Kidney epithelial cell (primary cell): Measurements from ENCODE around the gene RAB37. TPM values are rescaled to one million over a fixed set of nuclear protein-coding genes. Genes with fewer than 3 reads are reported as not detected.

Experiments
- DNase-seq: peaks from one replicate; pipeline ENCODE4 v3.0.0-alpha.2; 2010; ENCODE audit warnings: low read depth
- H3K27me3 ChIP-seq: 2 replicates; pipeline ENCODE4 v1.6.0; 2011; ENCODE audit warnings: low read length; ENCODE audit not compliant: control insufficient read depth, insufficient read depth
- H3K36me3 ChIP-seq: 2 replicates; pipeline ENCODE4 v1.5.1; 2011; ENCODE audit warnings: low read length; ENCODE audit not compliant: control insufficient read depth, insufficient read depth
- H3K4me3 ChIP-seq: 2 replicates; pipeline ENCODE4 v1.5.1; 2011; ENCODE audit warnings: low read depth, mild to moderate bottlenecking, control low read depth, low read length
- total RNA-seq: library from RNA; depleted of rRNA; stranded (reverse); fragments of >200 nt; gene quantifications from 2 replicates; pipeline ENCODE4 v1.2.3, GENCODE V29; 2015
- TF ChIP-seq, protein P1 (sequence below): IDR thresholded peaks from 2 replicates; pipeline ENCODE4 v1.5.1; 2011; ENCODE audit warnings: mild to moderate bottlenecking, moderate library complexity, low read length, control low read depth, inconsistent platforms; ENCODE audit not compliant: insufficient read depth, poor library complexity, severe bottlenecking

The RAB37 gene, protein sequence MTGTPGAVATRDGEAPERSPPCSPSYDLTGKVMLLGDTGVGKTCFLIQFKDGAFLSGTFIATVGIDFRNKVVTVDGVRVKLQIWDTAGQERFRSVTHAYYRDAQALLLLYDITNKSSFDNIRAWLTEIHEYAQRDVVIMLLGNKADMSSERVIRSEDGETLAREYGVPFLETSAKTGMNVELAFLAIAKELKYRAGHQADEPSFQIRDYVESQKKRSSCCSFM
- total RNA-seq, result 0.82 TPM in 1 of 2 replicates, not detected in the other

DNA sequence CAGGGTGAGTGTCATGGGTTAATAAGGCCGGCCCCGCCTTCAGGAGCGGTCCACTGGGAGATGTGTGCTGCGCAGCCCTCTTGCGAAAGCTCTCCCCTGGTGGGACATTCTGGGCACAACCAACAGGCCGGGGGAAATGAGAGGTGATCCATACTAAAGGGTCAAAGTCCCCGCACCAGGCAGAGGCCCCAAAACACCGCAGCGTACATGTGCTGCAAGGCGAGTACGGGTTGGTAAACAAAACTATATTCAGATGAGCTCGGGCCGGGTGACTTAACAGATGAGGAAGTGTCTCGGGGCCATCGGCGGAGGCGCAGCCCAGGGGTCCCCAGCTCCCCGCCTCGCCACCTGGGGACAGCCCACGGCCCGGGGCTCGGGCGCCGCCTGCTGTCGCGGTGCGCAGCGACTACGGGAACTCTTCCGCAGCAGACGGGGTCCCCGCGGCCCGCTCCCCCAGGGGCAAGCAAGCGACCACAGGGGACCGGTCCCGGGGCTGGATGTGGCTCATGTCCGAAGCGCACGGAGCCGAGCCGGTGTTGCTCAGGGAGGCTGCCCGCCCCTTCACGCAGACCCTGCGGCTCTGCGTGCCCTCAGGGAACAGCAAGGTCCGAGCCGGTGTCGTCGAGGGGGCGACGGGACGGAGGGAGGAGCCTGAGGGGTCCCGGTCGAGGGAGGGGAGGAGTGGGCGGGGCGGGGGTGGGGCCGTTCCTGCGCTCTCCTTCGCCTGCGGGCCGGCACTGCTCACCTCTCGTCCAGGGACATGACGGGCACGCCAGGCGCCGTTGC, at the start of gene RAB37:
Gene RAB37 (plus strand): TSS at position 744 of the 786 bp plus-strand sequence. CDS start 17 bp downstream, at position 761.
- no peak for DNase-seq
- Histone ChIP-seq H3K36me3 (no peaks in the 10 kb centered on the region), H3K4me3 (no peak within 1 kb of the TSS), H3K27me3 (peaks cover 61% of the 10 kb centered on the region)
- TF ChIP-seq, protein P1, sequence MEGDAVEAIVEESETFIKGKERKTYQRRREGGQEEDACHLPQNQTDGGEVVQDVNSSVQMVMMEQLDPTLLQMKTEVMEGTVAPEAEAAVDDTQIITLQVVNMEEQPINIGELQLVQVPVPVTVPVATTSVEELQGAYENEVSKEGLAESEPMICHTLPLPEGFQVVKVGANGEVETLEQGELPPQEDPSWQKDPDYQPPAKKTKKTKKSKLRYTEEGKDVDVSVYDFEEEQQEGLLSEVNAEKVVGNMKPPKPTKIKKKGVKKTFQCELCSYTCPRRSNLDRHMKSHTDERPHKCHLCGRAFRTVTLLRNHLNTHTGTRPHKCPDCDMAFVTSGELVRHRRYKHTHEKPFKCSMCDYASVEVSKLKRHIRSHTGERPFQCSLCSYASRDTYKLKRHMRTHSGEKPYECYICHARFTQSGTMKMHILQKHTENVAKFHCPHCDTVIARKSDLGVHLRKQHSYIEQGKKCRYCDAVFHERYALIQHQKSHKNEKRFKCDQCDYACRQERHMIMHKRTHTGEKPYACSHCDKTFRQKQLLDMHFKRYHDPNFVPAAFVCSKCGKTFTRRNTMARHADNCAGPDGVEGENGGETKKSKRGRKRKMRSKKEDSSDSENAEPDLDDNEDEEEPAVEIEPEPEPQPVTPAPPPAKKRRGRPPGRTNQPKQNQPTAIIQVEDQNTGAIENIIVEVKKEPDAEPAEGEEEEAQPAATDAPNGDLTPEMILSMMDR, result no peak

DNA sequence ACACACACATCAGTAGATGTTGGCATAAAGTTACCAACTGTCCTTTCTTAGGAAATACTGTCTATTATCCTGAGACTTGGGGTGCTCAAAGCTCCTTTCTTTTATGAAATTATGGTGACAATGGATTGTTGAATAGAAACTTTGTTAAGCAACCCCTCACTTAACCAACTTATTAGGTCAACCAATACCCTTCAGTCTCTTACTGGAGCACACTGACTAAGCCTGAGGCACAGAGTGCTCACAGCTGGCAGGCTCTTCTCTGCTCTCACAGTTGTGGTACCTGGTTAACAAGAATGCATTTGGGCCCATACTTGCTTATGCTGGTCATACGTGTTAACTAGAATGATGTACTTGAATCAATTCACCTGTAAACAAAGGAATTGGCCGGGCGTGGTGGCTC, 49.2 kb upstream of the RAB37 start:
- Histone ChIP-seq H3K27me3 (no peaks in the 10 kb centered on the region), H3K4me3 (no peak overlapping the region), H3K36me3 (no peaks in the 10 kb centered on the region)
- TF ChIP-seq, protein P1, result no peak
- no peak for DNase-seq

DNA sequence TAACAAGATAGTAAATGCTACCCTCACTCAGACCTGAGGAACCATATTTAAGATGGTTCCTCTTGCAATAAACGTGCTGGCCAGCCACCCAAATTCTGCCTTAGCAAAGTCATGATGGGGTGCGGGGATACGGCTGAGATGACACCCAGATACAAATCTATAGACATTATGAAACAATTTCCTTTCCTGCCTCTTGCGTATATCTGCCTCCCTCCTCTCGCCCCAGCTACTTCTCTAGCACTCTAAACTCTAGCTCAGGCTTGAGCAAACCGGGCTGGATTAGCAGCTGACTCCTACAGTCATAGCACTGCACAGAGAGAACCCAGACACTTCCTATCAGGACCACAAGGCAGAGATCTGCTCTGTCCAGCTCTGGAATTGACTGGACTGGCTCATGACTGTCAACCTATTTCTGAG, 46.6 kb upstream of the RAB37 start:
- Histone ChIP-seq H3K4me3 (no peak overlapping the region), H3K36me3 (no peaks in the 10 kb centered on the region), H3K27me3 (no peaks in the 10 kb centered on the region)
- no peak for DNase-seq
- TF ChIP-seq, protein P1, result no peak

GRCh38 chr17:74691151-74691550, 45.9 kb upstream of the RAB37 start:
- Histone ChIP-seq H3K36me3 (no peaks in the 10 kb centered on the region), H3K27me3 (no peaks in the 10 kb centered on the region)

DNA sequence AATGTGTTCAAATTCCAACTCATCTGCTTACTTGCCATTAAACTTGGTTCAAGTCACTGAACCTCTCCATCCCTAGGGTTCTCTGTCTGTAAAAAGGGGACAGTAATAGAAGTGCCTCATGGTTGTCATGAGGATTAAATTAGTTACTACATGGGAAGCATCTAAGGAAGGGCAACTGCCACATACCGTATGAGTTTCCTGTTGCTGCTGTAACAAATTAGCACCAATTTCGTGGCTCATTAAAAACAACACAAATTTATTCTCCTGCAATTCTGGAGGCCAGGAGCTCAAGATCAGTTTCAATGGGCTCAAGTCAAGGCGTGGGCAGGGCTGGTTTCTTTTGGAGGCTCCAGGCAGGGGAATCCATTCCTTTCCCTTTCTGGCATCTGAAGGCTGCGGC, 43.0 kb upstream of the RAB37 start:
- no peaks in the 10 kb centered on the region for H3K27me3 ChIP-seq
- DNase-seq, result no peak
- H3K4me3 ChIP-seq, result no peak overlapping the region
- H3K36me3 ChIP-seq, result no peaks in the 10 kb centered on the region
- TF ChIP-seq, protein P1, result no peak

More at GRCh38 chr17:74691151-74691550, 45.9 kb upstream of the RAB37 start:
- no peak overlapping the region for H3K4me3 ChIP-seq
- no peak for DNase-seq
- TF ChIP-seq, protein P1, result no peak
